Activated T-cell treated with anti-CD3 and anti-CD28 coated beads, Interleukin-2, amount 50 U/mL, for 72 hours (primary cell): ENCODE measurements around the gene RAPH1. TPM values are rescaled to one million over a fixed set of nuclear protein-coding genes. Genes with fewer than 3 reads are reported as not detected.
A peak's percentile ranks its signal among the peaks of the same experiment; 100 is the strongest.

Experiments
- ATAC-seq, 2 donors: fragments of 150-1000 bp; cut with Tn5 transposase; replicated peaks in 1 of 2; 2 replicates each; pipeline ENCODE4 v1.10.0; 2021; ENCODE audit warnings: moderate library complexity in 2 of 2, mild to moderate bottlenecking in 1 of 2
- DNase-seq, 2 donors: peaks; one replicate each; pipeline ENCODE4 v3.0.0; 2021 to 2022; ENCODE audit warnings: mixed read lengths in 1 of 2
- H3K27ac Mint-ChIP-seq: one replicate; pipeline ENCODE4 v1.8.0; 2022; ENCODE audit warnings: mild to moderate bottlenecking, moderate library complexity, mixed read lengths
- H3K27me3 Mint-ChIP-seq: one replicate; pipeline ENCODE4 v1.8.0; 2022; ENCODE audit warnings: low read depth, mixed read lengths
- H3K36me3 Mint-ChIP-seq, 2 donors: one replicate each; pipeline ENCODE4 v1.8.0; 2022; ENCODE audit warnings: mixed read lengths in 2 of 2, mild to moderate bottlenecking in 1 of 2; ENCODE audit not compliant: insufficient read depth in 2 of 2
- H3K4me1 Mint-ChIP-seq: one replicate; pipeline ENCODE4 v1.8.0; 2022; ENCODE audit warnings: low read depth, mixed read lengths
- H3K4me3 Mint-ChIP-seq, 2 donors: one replicate each; pipeline ENCODE4 v1.8.0; 2022; ENCODE audit warnings: mild to moderate bottlenecking in 2 of 2, mixed read lengths in 2 of 2, moderate library complexity in 2 of 2
- H3K9me3 Mint-ChIP-seq, 2 donors: one replicate each; pipeline ENCODE4 v1.8.0; 2022; ENCODE audit warnings: mixed read lengths in 2 of 2
- total RNA-seq, 2 donors: library from RNA; stranded (reverse); gene quantifications; one replicate each; pipeline ENCODE4 v1.2.3, GENCODE V29; 2022

Gene RAPH1
- total RNA-seq, 2 donors from 2014 or later, result 3.7 to 6.0 TPM

- no peak overlapping the region for H3K4me3 Mint-ChIP-seq
- H3K36me3 Mint-ChIP-seq, result peaks cover 6 to 7% of the 10 kb centered on the region in 2 donors
- DNase-seq (no peak), ATAC-seq (no peak)
- peaks cover 5 to 10% of the 10 kb centered on the region in 2 donors for H3K9me3 Mint-ChIP-seq
- H3K27me3 Mint-ChIP-seq, result no peaks in the 10 kb centered on the region
- no peak overlapping the region for H3K27ac Mint-ChIP-seq
- H3K4me1 Mint-ChIP-seq, result peaks cover 12% of the 10 kb centered on the region
Measured at GRCh38 chr2:203500297-203500696, 34.8 kb downstream of the RAPH1 start.

- no peaks in the 10 kb centered on the region for H3K27me3 Mint-ChIP-seq
- H3K27ac Mint-ChIP-seq, result no peak overlapping the region
- H3K4me3 Mint-ChIP-seq, result peak overlapping the region in 1 of 2 donors; percentile 49
- H3K36me3 Mint-ChIP-seq, result peaks cover 0 to under 1% of the 10 kb centered on the region in 2 donors
- H3K4me1 Mint-ChIP-seq, result peaks cover 17% of the 10 kb centered on the region
- H3K9me3 Mint-ChIP-seq, result peaks cover under 1 to 4% of the 10 kb centered on the region in 2 donors
- ATAC-seq (no peak), DNase-seq (no peak)
Measured at GRCh38 chr2:203498161-203498560, 36.9 kb downstream of the RAPH1 start.

GRCh38 chr2:203492965-203493364 is 42.1 kb downstream of the RAPH1 start:
- Mint-ChIP-seq H3K4me3 (peak overlapping the region in 1 of 2 donors; percentile 14), H3K27ac (no peak overlapping the region), H3K27me3 (no peaks in the 10 kb centered on the region), H3K9me3 (no peaks in the 10 kb centered on the region), H3K36me3 (no peaks in the 10 kb centered on the region), H3K4me1 (peaks cover 18% of the 10 kb centered on the region)
- DNase-seq, result no peak
- peak; percentile 80 to 83 for ATAC-seq

GRCh38 chr2:203490391-203490790 is 44.7 kb downstream of the RAPH1 start:
- H3K27me3 Mint-ChIP-seq, result no peaks in the 10 kb centered on the region
- ATAC-seq, result no peak
- no peak overlapping the region for H3K4me3 Mint-ChIP-seq
- peaks cover 21% of the 10 kb centered on the region for H3K4me1 Mint-ChIP-seq
- no peak for DNase-seq
- H3K27ac Mint-ChIP-seq, result no peak overlapping the region
- no peaks in the 10 kb centered on the region for H3K36me3 Mint-ChIP-seq
- no peaks in the 10 kb centered on the region for H3K9me3 Mint-ChIP-seq

GRCh38 chr2:203489531-203489930 is 45.6 kb downstream of the RAPH1 start:
- Mint-ChIP-seq H3K9me3 (no peaks in the 10 kb centered on the region), H3K36me3 (no peaks in the 10 kb centered on the region), H3K27ac (no peak overlapping the region), H3K4me3 (no peak overlapping the region), H3K4me1 (peaks cover 23% of the 10 kb centered on the region), H3K27me3 (no peaks in the 10 kb centered on the region)
- DNase-seq, result no peak
- no peak for ATAC-seq

- Mint-ChIP-seq H3K4me3 (peak overlapping the region in 1 of 2 donors; percentile 1), H3K9me3 (no peaks in the 10 kb centered on the region), H3K36me3 (no peaks in the 10 kb centered on the region), H3K27ac (no peak overlapping the region), H3K27me3 (no peaks in the 10 kb centered on the region), H3K4me1 (peaks cover 13% of the 10 kb centered on the region)
- ATAC-seq (peak; percentile 88 to 91), DNase-seq (peak; percentile 43 to 57)
Measured at GRCh38 chr2:203484266-203485112, 50.6 kb downstream of the RAPH1 start.

GRCh38 chr2:203480623-203481022 is 54.5 kb downstream of the RAPH1 start:
- Mint-ChIP-seq H3K27me3 (no peaks in the 10 kb centered on the region), H3K9me3 (no peaks in the 10 kb centered on the region), H3K4me3 (no peak overlapping the region), H3K27ac (no peak overlapping the region), H3K4me1 (peaks cover 8% of the 10 kb centered on the region), H3K36me3 (no peaks in the 10 kb centered on the region)
- ATAC-seq (no peak), DNase-seq (no peak)

- Mint-ChIP-seq H3K27ac (no peak overlapping the region), H3K4me3 (no peak overlapping the region), H3K27me3 (no peaks in the 10 kb centered on the region), H3K9me3 (no peaks in the 10 kb centered on the region), H3K36me3 (no peaks in the 10 kb centered on the region), H3K4me1 (no peaks in the 10 kb centered on the region)
- ATAC-seq, result no peak
- DNase-seq, result no peak
Measured at GRCh38 chr2:203476881-203477280, 58.2 kb downstream of the RAPH1 start.

GRCh38 chr2:203471323-203471722 is 63.8 kb downstream of the RAPH1 start:
- H3K9me3 Mint-ChIP-seq, result no peaks in the 10 kb centered on the region
- no peak overlapping the region for H3K4me3 Mint-ChIP-seq
- no peak for ATAC-seq
- no peak for DNase-seq
- no peaks in the 10 kb centered on the region for H3K27me3 Mint-ChIP-seq
- no peaks in the 10 kb centered on the region for H3K4me1 Mint-ChIP-seq
- no peaks in the 10 kb centered on the region for H3K36me3 Mint-ChIP-seq
- H3K27ac Mint-ChIP-seq, result no peak overlapping the region

- no peaks in the 10 kb centered on the region for H3K9me3 Mint-ChIP-seq
- H3K27ac Mint-ChIP-seq, result no peak overlapping the region
- ATAC-seq (no peak), DNase-seq (no peak)
- H3K36me3 Mint-ChIP-seq, result no peaks in the 10 kb centered on the region
- H3K4me3 Mint-ChIP-seq, result no peak overlapping the region
- H3K27me3 Mint-ChIP-seq, result no peaks in the 10 kb centered on the region
- no peaks in the 10 kb centered on the region for H3K4me1 Mint-ChIP-seq
Measured at GRCh38 chr2:203470371-203470770, 64.7 kb downstream of the RAPH1 start.

- H3K4me1 Mint-ChIP-seq, result no peaks in the 10 kb centered on the region
- ATAC-seq, result no peak
- no peaks in the 10 kb centered on the region for H3K9me3 Mint-ChIP-seq
- no peaks in the 10 kb centered on the region for H3K36me3 Mint-ChIP-seq
- DNase-seq, result no peak
- H3K4me3 Mint-ChIP-seq, result no peak overlapping the region
- no peaks in the 10 kb centered on the region for H3K27me3 Mint-ChIP-seq
- no peak overlapping the region for H3K27ac Mint-ChIP-seq
Measured at GRCh38 chr2:203469546-203469945, 65.6 kb downstream of the RAPH1 start.

GRCh38 chr2:203463266-203463678 is 71.8 kb downstream of the RAPH1 start:
- no peaks in the 10 kb centered on the region for H3K4me1 Mint-ChIP-seq
- ATAC-seq (no peak), DNase-seq (no peak)
- H3K4me3 Mint-ChIP-seq, result no peak overlapping the region
- H3K27me3 Mint-ChIP-seq, result no peaks in the 10 kb centered on the region
- H3K36me3 Mint-ChIP-seq, result no peaks in the 10 kb centered on the region
- H3K9me3 Mint-ChIP-seq, result no peaks in the 10 kb centered on the region
- H3K27ac Mint-ChIP-seq, result no peak overlapping the region

GRCh38 chr2:203462308-203462707 is 72.8 kb downstream of the RAPH1 start:
- no peaks in the 10 kb centered on the region for H3K4me1 Mint-ChIP-seq
- H3K4me3 Mint-ChIP-seq, result no peak overlapping the region
- H3K9me3 Mint-ChIP-seq, result no peaks in the 10 kb centered on the region
- H3K27ac Mint-ChIP-seq, result no peak overlapping the region
- H3K27me3 Mint-ChIP-seq, result no peaks in the 10 kb centered on the region
- no peak for ATAC-seq
- no peaks in the 10 kb centered on the region for H3K36me3 Mint-ChIP-seq
- DNase-seq, result no peak

- no peaks in the 10 kb centered on the region for H3K27me3 Mint-ChIP-seq
- peak overlapping the region; percentile 19 for H3K27ac Mint-ChIP-seq
- no peaks in the 10 kb centered on the region for H3K9me3 Mint-ChIP-seq
- no peak for DNase-seq
- H3K36me3 Mint-ChIP-seq, result no peaks in the 10 kb centered on the region
- H3K4me3 Mint-ChIP-seq, result no peak overlapping the region
- no peak for ATAC-seq
- H3K4me1 Mint-ChIP-seq, result no peaks in the 10 kb centered on the region
Measured at GRCh38 chr2:203461746-203462145, 73.4 kb downstream of the RAPH1 start.
